Hepatocyte (in vitro differentiated cells): ENCODE measurements around the gene ALG11.

Experiments
- EZH2 ChIP-seq: fragments of 200-600 bp; sonication (generic); IDR thresholded peaks from 2 replicates; pipeline ENCODE4 v1.6.1; 2016; ENCODE audit warnings: antibody characterized with exemption, mild to moderate bottlenecking, borderline replicate concordance
- EZH2phosphoT487 ChIP-seq: fragments of 200-600 bp; sonication (generic); IDR thresholded peaks from one replicate; pipeline ENCODE4 v1.6.1; 2018; ENCODE audit warnings: antibody characterized with exemption, mild to moderate bottlenecking, low read depth, moderate library complexity; ENCODE audit not compliant: unreplicated experiment, severe bottlenecking
- TF ChIP-seq, protein P1 (sequence below): fragments of 200-600 bp; sonication (generic); IDR thresholded peaks from 2 replicates; pipeline ENCODE4 v1.5.1; 2016; ENCODE audit warnings: antibody characterized with exemption, mild to moderate bottlenecking; ENCODE audit not compliant: poor library complexity

DNA sequence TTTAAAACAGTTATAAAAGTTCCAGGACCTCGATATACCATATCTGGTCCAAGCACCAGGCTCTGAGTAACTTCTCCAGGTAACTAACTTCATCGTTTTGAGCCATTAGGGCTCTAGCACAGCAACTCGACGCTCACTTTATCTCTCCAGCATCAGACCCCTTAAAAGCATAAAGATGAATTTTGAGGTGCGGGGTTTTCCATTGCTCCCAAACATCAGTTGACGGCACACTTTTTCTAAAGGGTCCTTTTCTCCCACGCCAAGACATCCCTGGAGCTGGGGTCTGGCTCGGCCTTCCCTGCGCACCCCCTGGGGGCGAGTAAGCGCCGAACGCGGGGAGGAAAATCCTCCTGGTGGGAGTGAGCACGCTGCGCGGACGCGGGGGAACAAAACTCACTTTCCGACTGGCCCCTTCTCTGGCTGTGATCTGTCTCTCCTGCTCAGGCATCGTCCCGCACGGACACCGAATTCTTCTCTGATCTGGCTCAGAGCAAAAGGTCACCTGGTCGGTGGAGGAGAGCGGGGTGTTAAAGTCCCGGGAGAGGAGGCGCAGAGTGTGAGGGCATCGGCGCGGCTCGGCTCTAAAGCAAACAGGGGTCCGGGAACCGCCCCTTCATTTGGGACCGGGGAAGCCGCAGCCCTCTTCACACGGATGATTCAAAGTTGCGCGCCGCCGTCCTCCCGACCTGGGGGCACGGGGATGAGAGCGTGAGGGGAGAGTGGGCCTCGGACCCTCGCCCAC, 1.1 kb upstream of the ALG11 start, which contains the start of gene ATP7B:
- TF ChIP-seq, protein P1, sequence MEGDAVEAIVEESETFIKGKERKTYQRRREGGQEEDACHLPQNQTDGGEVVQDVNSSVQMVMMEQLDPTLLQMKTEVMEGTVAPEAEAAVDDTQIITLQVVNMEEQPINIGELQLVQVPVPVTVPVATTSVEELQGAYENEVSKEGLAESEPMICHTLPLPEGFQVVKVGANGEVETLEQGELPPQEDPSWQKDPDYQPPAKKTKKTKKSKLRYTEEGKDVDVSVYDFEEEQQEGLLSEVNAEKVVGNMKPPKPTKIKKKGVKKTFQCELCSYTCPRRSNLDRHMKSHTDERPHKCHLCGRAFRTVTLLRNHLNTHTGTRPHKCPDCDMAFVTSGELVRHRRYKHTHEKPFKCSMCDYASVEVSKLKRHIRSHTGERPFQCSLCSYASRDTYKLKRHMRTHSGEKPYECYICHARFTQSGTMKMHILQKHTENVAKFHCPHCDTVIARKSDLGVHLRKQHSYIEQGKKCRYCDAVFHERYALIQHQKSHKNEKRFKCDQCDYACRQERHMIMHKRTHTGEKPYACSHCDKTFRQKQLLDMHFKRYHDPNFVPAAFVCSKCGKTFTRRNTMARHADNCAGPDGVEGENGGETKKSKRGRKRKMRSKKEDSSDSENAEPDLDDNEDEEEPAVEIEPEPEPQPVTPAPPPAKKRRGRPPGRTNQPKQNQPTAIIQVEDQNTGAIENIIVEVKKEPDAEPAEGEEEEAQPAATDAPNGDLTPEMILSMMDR = peak; percentile 32
- TF ChIP-seq EZH2phosphoT487 (no peak), EZH2 (no peak)
